ENCODE data around the gene DPP3. TPM values are rescaled to one million over a fixed set of nuclear protein-coding genes. Genes with fewer than 3 reads are reported as not detected.

The DPP3 gene
- polyA plus RNA-seq, 1 of the 3 experiments (the other 2 are of a cell fraction): 70.6 TPM

DNA sequence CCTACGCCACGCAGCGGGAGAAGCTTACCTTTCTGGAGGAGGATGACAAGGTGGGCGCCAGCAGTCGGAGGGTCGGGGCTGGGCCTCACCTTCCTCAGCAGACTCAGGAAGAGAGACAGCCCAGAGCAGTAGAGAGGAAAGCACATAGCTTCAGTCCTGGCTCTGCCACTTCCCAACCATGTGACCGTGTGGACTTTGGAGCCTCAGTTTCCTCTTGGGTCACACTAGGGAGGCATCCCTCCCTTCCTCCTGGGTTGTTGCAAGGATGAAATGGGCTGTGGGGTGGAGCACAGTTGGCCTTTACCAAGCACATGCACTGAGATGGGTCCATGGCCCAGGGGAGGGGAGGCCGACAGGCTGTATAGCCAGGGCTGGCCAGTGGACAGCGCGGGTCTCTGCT lies 12.9 kb downstream of the DPP3 start:
- ChIA-PET POLR2A (interaction anchor here (1.1 kb wide), 1 partner anchor 12 kb away, joined by 6 read pairs; the partner anchor contains the start of gene DPP3), CTCF (interaction anchor here (2.0 to 2.1 kb wide), 2 partner anchors 9 to 14 kb away, joined by 5 to 8 read pairs; partner anchors contain the start of gene DPP3)
- Histone ChIP-seq H2AFZ (ENCODE audit: low read depth) (no peak overlapping the region), H3K9ac (no peak overlapping the region), H3F3A (replicated peaks; ENCODE audit: insufficient read depth) (no peaks in the 10 kb centered on the region), H4K20me1 (ENCODE audit: insufficient read depth) (no peaks in the 10 kb centered on the region), H3K4me3 (ENCODE audit: low read depth in 2 of 2, low read length in 1 of 2) (no peak overlapping the region), H3K79me2 (ENCODE audit: insufficient read depth) (no peaks in the 10 kb centered on the region), H3K9me3 (no peaks in the 10 kb centered on the region), H3K27ac (ENCODE audit: low read depth in 2 of 2, low read length in 1 of 2) (no peak overlapping the region), H3K4me2 (no peak overlapping the region), H3K4me1 (ENCODE audit: control insufficient read depth in 1 of 2, insufficient read depth in 2 of 2, low read depth in 1 of 2, low read length in 1 of 2) (no peaks in the 10 kb centered on the region), H3K9me2 (no peaks in the 10 kb centered on the region), H3K27me3 (ENCODE audit: insufficient read depth) (no peaks in the 10 kb centered on the region), H3K36me3 (replicated peaks in 1 of 2; ENCODE audit: control insufficient read depth in 1 of 2, insufficient read depth in 2 of 2, low read length in 1 of 2) (peaks cover 0 to 39% of the 10 kb centered on the region in 2 experiments)
- WGBS (ENCODE audit: low lambda C conversion rate): 93% methylated on average over 9 of the region's 10 CpGs
- DNase-seq: no peak
- TF ChIP-seq, protein P1, sequence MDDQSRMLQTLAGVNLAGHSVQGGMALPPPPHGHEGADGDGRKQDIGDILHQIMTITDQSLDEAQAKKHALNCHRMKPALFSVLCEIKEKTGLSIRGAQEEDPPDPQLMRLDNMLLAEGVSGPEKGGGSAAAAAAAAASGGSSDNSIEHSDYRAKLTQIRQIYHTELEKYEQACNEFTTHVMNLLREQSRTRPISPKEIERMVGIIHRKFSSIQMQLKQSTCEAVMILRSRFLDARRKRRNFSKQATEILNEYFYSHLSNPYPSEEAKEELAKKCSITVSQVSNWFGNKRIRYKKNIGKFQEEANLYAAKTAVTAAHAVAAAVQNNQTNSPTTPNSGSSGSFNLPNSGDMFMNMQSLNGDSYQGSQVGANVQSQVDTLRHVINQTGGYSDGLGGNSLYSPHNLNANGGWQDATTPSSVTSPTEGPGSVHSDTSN (IDR thresholded peaks at IDR 0.05): no peak
- TF ChIP-seq GABPA (IDR thresholded peaks at IDR 0.05; ENCODE audit: low read depth): no peak
- no peak for TF ChIP-seq POLR2AphosphoS5 (IDR thresholded peaks at IDR 0.05; ENCODE audit: low read depth, low read length)
- TF ChIP-seq ELF1 (IDR thresholded peaks at IDR 0.05): no peak
- TF ChIP-seq TEAD4 (IDR thresholded peaks at IDR 0.05; ENCODE audit: borderline replicate concordance, insufficient read depth): no peak
- TF ChIP-seq JUND (IDR thresholded peaks at IDR 0.05): no peak
- TF ChIP-seq SMC3 (IDR thresholded peaks at IDR 0.05; ENCODE audit: low read depth, low read length): no peak
- TF ChIP-seq RXRA (IDR thresholded peaks at IDR 0.05; ENCODE audit: borderline replicate concordance, low read depth): no peak
- no peak for TF ChIP-seq GATA2 (CRISPR knock-in tag; IDR thresholded peaks at IDR 0.05)
- no peak for TF ChIP-seq TAF1 (IDR thresholded peaks at IDR 0.05; ENCODE audit: borderline replicate concordance, low read depth, low read length)
- no peak for TF ChIP-seq NFIC (IDR thresholded peaks at IDR 0.05; ENCODE audit: borderline replicate concordance)
- TF ChIP-seq, protein P2, sequence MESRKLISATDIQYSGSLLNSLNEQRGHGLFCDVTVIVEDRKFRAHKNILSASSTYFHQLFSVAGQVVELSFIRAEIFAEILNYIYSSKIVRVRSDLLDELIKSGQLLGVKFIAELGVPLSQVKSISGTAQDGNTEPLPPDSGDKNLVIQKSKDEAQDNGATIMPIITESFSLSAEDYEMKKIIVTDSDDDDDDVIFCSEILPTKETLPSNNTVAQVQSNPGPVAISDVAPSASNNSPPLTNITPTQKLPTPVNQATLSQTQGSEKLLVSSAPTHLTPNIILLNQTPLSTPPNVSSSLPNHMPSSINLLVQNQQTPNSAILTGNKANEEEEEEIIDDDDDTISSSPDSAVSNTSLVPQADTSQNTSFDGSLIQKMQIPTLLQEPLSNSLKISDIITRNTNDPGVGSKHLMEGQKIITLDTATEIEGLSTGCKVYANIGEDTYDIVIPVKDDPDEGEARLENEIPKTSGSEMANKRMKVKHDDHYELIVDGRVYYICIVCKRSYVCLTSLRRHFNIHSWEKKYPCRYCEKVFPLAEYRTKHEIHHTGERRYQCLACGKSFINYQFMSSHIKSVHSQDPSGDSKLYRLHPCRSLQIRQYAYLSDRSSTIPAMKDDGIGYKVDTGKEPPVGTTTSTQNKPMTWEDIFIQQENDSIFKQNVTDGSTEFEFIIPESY (IDR thresholded peaks at IDR 0.05; ENCODE audit: borderline replicate concordance, low read depth): no peak
- TF ChIP-seq, protein P3, sequence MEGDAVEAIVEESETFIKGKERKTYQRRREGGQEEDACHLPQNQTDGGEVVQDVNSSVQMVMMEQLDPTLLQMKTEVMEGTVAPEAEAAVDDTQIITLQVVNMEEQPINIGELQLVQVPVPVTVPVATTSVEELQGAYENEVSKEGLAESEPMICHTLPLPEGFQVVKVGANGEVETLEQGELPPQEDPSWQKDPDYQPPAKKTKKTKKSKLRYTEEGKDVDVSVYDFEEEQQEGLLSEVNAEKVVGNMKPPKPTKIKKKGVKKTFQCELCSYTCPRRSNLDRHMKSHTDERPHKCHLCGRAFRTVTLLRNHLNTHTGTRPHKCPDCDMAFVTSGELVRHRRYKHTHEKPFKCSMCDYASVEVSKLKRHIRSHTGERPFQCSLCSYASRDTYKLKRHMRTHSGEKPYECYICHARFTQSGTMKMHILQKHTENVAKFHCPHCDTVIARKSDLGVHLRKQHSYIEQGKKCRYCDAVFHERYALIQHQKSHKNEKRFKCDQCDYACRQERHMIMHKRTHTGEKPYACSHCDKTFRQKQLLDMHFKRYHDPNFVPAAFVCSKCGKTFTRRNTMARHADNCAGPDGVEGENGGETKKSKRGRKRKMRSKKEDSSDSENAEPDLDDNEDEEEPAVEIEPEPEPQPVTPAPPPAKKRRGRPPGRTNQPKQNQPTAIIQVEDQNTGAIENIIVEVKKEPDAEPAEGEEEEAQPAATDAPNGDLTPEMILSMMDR (IDR thresholded peaks at IDR 0.05): no peak
- TF ChIP-seq RCOR1 (IDR thresholded peaks at IDR 0.05; ENCODE audit: low read length): no peak
- TF ChIP-seq, protein P4, sequence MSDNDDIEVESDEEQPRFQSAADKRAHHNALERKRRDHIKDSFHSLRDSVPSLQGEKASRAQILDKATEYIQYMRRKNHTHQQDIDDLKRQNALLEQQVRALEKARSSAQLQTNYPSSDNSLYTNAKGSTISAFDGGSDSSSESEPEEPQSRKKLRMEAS (IDR thresholded peaks at IDR 0.05; ENCODE audit: low read depth): no peak
- no peak for TF ChIP-seq RFX5 (IDR thresholded peaks at IDR 0.05; ENCODE audit: low read length)
